Measurements from ENCODE around the gene NCKAP5. TPM values are rescaled to one million over a fixed set of nuclear protein-coding genes. Genes with fewer than 3 reads are reported as not detected.

The NCKAP5 gene
- total RNA-seq, 3 donors from 2014 or later (not counting 1 experiment from before 2014, with no cell fraction given), result 0.12 to 0.20 TPM; not detected in 1

DNA sequence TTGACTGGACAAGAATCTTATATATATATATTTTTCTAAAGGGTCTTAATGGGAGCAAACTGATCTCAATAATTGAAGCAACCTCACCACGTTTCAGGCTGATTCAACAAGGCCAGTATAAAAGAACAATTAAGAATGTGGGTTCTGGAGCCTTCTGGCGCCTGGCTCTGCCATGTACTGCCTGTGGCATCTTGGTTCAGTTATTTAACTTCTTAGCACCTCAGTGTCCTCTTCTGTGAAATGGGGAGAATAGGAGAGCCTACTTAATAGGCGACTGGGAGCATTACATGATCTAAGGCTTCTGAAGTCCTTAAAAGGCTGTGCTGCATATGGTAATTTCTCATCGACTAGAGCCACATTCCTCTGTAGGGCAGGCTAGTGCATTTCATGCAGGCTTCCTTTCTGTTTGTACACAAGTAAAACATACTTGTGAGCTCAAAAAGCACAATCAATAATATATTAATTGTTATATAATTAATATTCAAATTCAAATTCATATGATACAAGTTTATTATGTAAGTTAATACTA is 779.9 kb downstream of the NCKAP5 start:
- Histone ChIP-seq H3K27me3 (ENCODE audit: control insufficient read depth, insufficient read depth, low read length) (no peaks in the 10 kb centered on the region), H3K9me3 (ENCODE audit: control insufficient read depth, insufficient read depth, low read length) (no peaks in the 10 kb centered on the region), H3K36me3 (ENCODE audit: control insufficient read depth, insufficient read depth, low read length) (no peaks in the 10 kb centered on the region), H3K27ac (ENCODE audit: low read length) (no peak overlapping the region), H3K4me1 (ENCODE audit: control insufficient read depth, insufficient read depth, low read length) (no peaks in the 10 kb centered on the region), H3K4me3 (ENCODE audit: low read length) (no peak overlapping the region)
- Mint-ChIP-seq H3K4me3 (no peak overlapping the region), H3K27me3 (ENCODE audit: low read depth in 2 of 2) (no peaks in the 10 kb centered on the region), H3K9me3 (no peaks in the 10 kb centered on the region), H3K36me3 (no peaks in the 10 kb centered on the region), H3K27ac (no peak overlapping the region), H3K4me1 (no peaks in the 10 kb centered on the region)
- 76% methylated on average over 3 of the region's 4 CpGs for WGBS (ENCODE audit: insufficient coverage)
- intact Hi-C loops (cut with micrococcal nuclease), result no loop called here
- no peak for TF ChIP-seq CTCF (IDR thresholded peaks at IDR 0.05)
- ATAC-seq, result no peak
- no peak for DNase-seq

DNA sequence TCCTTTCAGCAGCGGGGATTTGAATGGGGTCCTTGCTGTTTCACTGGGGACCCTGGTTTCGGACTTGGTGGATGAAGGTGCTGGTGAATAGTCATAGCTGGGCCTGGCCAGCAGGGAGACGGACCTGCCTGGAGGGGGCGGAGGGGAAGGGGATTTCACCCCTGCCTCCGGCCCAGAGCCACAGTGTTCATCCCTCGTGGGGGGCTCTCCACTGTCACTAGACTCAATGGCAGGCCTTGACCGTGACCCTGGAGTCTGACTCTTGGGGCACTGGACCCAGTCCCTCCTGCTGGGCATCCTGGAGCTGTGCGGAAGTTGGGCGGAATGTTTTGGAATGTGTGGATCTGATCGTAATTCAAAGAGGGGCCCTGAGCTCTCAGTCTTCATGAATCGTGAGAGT is 784.4 kb downstream of the NCKAP5 start:
- no peak overlapping the region for H3K27ac Mint-ChIP-seq
- TF ChIP-seq CTCF (IDR thresholded peaks at IDR 0.05), result no peak
- H3K4me1 Mint-ChIP-seq, result no peaks in the 10 kb centered on the region
- intact Hi-C loops (cut with micrococcal nuclease), result no loop called here
- no peak for ATAC-seq
- no peaks in the 10 kb centered on the region for H3K36me3 Mint-ChIP-seq
- no peaks in the 10 kb centered on the region for H3K27me3 Mint-ChIP-seq (ENCODE audit: low read depth in 2 of 2)
- DNase-seq, result no peak
- no peaks in the 10 kb centered on the region for H3K9me3 Mint-ChIP-seq
- Histone ChIP-seq H3K9me3 (ENCODE audit: control insufficient read depth, insufficient read depth, low read length) (no peaks in the 10 kb centered on the region), H3K4me3 (ENCODE audit: low read length) (no peak overlapping the region), H3K4me1 (ENCODE audit: control insufficient read depth, insufficient read depth, low read length) (no peaks in the 10 kb centered on the region), H3K36me3 (ENCODE audit: control insufficient read depth, insufficient read depth, low read length) (no peaks in the 10 kb centered on the region), H3K27me3 (ENCODE audit: control insufficient read depth, insufficient read depth, low read length) (no peaks in the 10 kb centered on the region), H3K27ac (ENCODE audit: low read length) (no peak overlapping the region)
- no peak overlapping the region for H3K4me3 Mint-ChIP-seq
- 82% methylated on average over 11 of the region's 11 CpGs for WGBS (ENCODE audit: insufficient coverage)

GRCh38 chr2:132782176-132782783 is 786.0 kb downstream of the NCKAP5 start:
- no peak overlapping the region for H3K4me3 Mint-ChIP-seq
- Histone ChIP-seq H3K27ac (ENCODE audit: low read length) (no peak overlapping the region), H3K9me3 (ENCODE audit: control insufficient read depth, insufficient read depth, low read length) (no peaks in the 10 kb centered on the region), H3K4me1 (ENCODE audit: control insufficient read depth, insufficient read depth, low read length) (no peaks in the 10 kb centered on the region), H3K27me3 (ENCODE audit: control insufficient read depth, insufficient read depth, low read length) (no peaks in the 10 kb centered on the region), H3K36me3 (ENCODE audit: control insufficient read depth, insufficient read depth, low read length) (no peaks in the 10 kb centered on the region), H3K4me3 (ENCODE audit: low read length) (no peak overlapping the region)
- no peaks in the 10 kb centered on the region for H3K27me3 Mint-ChIP-seq (ENCODE audit: low read depth in 2 of 2)
- no peaks in the 10 kb centered on the region for H3K4me1 Mint-ChIP-seq
- no peaks in the 10 kb centered on the region for H3K36me3 Mint-ChIP-seq
- H3K9me3 Mint-ChIP-seq, result no peaks in the 10 kb centered on the region
- intact Hi-C loops (cut with micrococcal nuclease), result no loop called here
- DNase-seq, result no peak
- WGBS (ENCODE audit: insufficient coverage), result 93% methylated on average over 7 of the region's 7 CpGs
- ATAC-seq, result no peak
- no peak overlapping the region for H3K27ac Mint-ChIP-seq
- no peak for TF ChIP-seq CTCF (IDR thresholded peaks at IDR 0.05)

GRCh38 chr2:132780651-132781050 is 787.6 kb downstream of the NCKAP5 start:
- DNase-seq (no peak), ATAC-seq (no peak)
- no peak overlapping the region for H3K27ac ChIP-seq (ENCODE audit: low read length)
- Mint-ChIP-seq H3K4me3 (no peak overlapping the region), H3K9me3 (no peaks in the 10 kb centered on the region), H3K4me1 (no peaks in the 10 kb centered on the region), H3K27ac (no peak overlapping the region), H3K36me3 (no peaks in the 10 kb centered on the region), H3K27me3 (ENCODE audit: low read depth in 2 of 2) (no peaks in the 10 kb centered on the region)
- H3K9me3 ChIP-seq (ENCODE audit: control insufficient read depth, insufficient read depth, low read length), result no peaks in the 10 kb centered on the region
- no peak for TF ChIP-seq CTCF (IDR thresholded peaks at IDR 0.05)
- H3K36me3 ChIP-seq (ENCODE audit: control insufficient read depth, insufficient read depth, low read length), result no peaks in the 10 kb centered on the region
- H3K4me1 ChIP-seq (ENCODE audit: control insufficient read depth, insufficient read depth, low read length), result no peaks in the 10 kb centered on the region
- H3K27me3 ChIP-seq (ENCODE audit: control insufficient read depth, insufficient read depth, low read length), result no peaks in the 10 kb centered on the region
- H3K4me3 ChIP-seq (ENCODE audit: low read length), result no peak overlapping the region
- intact Hi-C loops (cut with micrococcal nuclease), result no loop called here
- WGBS (ENCODE audit: insufficient coverage), result 72% methylated on average over 5 of the region's 5 CpGs
